GM19351 (cell line): ENCODE results near the gene CMKLR1.

Source experiments
- ATAC-seq: cut with Tn5 transposase; IDR thresholded peaks from one replicate; pipeline ENCODE4 v1.9.1; 2021; ENCODE audit warnings: mild to moderate bottlenecking, moderate library complexity; ENCODE audit not compliant: unreplicated experiment

CMKLR1 gene

GRCh38 chr12:108337235-108338223 is 1.6 kb downstream of the CMKLR1 start:
- ATAC-seq = peak; percentile 44

- peak; percentile 63 for ATAC-seq
Observed at GRCh38 chr12:108335349-108336119, 3.6 kb downstream of the CMKLR1 start.

GRCh38 chr12:108333898-108334699 is 5.0 kb downstream of the CMKLR1 start:
- peak; percentile 47 for ATAC-seq

- ATAC-seq = no peak
Observed at GRCh38 chr12:108332791-108333382, 6.2 kb downstream of the CMKLR1 start.

GRCh38 chr12:108328420-108328819 is 10.7 kb downstream of the CMKLR1 start:
- no peak for ATAC-seq

- no peak for ATAC-seq
Observed at GRCh38 chr12:108327621-108328344, 11.3 kb downstream of the CMKLR1 start.

GRCh38 chr12:108326254-108326750 is 12.8 kb downstream of the CMKLR1 start:
- no peak for ATAC-seq

- ATAC-seq = no peak
Observed at GRCh38 chr12:108325549-108325948, 13.6 kb downstream of the CMKLR1 start.

- ATAC-seq = no peak
Observed at GRCh38 chr12:108325018-108325358, 14.1 kb downstream of the CMKLR1 start.

- no peak for ATAC-seq
Observed at GRCh38 chr12:108324351-108325017, 14.6 kb downstream of the CMKLR1 start.

- ATAC-seq = no peak
Observed at GRCh38 chr12:108323581-108323980, 15.5 kb downstream of the CMKLR1 start.

GRCh38 chr12:108322998-108323397 is 16.1 kb downstream of the CMKLR1 start:
- ATAC-seq = no peak

GRCh38 chr12:108321688-108322087 is 17.4 kb downstream of the CMKLR1 start:
- no peak for ATAC-seq

GRCh38 chr12:108320507-108321293 is 18.4 kb downstream of the CMKLR1 start:
- peak; percentile 81 for ATAC-seq

- ATAC-seq = no peak
Observed at GRCh38 chr12:108319277-108320234, 19.6 kb downstream of the CMKLR1 start.

- no peak for ATAC-seq
Observed at GRCh38 chr12:108318472-108319275, 20.4 kb downstream of the CMKLR1 start.
